HTR-8/SVneo (cell line): ENCODE results near the gene ZFYVE9.
"Not testable (repeated sequence)": the region's sequence is repeated elsewhere in the genome, so short reads cannot be mapped to it uniquely, and the experiment has no call there.

Experiments used
- DNase-seq: peaks from one replicate; pipeline ENCODE4 v3.0.0; 2011; ENCODE audit warnings: low spot score, mixed read lengths; ENCODE audit not compliant: insufficient read length
- FAIRE-seq: peaks from 2 replicates; lab custom pipeline; 2011; peaks lifted over from hg19 to GRCh38; lab: Jason Lieb, UNC

Gene ZFYVE9

DNA sequence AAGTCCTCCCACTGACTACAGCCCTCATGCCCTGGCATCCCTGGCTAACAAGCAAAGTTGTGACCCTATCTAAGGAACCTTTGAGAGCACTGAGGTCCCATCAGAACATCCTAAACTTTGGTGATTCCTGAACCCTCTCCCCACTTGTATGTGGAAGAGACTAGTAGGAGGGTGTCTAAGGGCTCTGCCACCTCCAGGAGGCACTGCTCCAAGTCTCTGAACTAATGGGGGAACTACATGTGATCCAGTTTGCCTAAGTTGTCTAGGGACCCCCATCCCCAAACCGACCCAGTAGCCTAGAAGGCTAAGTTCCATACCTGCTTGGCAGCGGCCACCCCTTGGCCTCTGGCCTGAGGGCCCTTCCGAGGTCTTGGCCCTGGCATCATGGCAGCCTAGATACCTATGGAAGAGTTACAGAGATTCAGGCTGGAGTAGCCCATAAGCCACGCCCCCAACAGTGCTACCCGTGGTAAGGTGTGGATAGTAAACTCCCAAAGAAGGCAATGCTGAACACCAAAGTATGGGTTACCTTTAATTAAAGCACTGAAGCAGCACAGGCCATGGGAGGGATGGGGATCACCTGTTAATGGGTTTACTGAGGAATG, 222.4 kb downstream of the ZFYVE9 start:
- DNase-seq (no peak), FAIRE-seq (no peak)

DNA sequence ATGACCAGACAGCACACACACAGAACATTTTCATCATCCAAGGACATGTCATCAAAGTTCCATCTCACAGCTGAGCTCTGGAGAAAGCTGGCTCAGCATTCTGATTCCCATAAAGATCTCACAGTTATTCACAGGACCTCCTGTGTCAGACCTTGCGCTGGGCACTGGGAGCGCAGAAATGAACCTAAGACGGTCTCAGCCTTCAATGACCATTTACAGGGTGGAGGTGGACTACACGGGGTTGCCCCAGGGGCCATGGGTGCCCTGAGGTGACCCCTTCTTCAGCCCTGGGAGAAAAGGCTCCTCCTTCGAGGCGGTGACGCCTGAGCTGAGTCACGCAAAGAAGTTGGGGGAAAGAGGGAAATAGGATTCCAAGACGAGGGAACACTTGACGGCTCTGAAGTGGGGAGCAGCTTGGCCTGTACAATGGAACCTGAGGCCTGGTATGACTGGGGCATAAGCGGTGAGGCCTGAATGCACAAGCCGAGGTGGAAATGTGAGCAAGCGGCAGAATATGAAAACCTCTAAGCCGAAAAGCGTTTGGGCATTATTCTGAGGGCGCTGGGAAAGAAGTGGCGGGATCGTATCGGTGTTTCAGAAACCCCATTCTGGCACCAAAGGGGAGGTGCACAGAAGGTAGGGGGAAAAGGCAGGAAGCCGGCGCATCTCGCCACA, 223.3 kb downstream of the ZFYVE9 start:
- peak; percentile 44 for FAIRE-seq
- DNase-seq, result peak; percentile 72

DNA sequence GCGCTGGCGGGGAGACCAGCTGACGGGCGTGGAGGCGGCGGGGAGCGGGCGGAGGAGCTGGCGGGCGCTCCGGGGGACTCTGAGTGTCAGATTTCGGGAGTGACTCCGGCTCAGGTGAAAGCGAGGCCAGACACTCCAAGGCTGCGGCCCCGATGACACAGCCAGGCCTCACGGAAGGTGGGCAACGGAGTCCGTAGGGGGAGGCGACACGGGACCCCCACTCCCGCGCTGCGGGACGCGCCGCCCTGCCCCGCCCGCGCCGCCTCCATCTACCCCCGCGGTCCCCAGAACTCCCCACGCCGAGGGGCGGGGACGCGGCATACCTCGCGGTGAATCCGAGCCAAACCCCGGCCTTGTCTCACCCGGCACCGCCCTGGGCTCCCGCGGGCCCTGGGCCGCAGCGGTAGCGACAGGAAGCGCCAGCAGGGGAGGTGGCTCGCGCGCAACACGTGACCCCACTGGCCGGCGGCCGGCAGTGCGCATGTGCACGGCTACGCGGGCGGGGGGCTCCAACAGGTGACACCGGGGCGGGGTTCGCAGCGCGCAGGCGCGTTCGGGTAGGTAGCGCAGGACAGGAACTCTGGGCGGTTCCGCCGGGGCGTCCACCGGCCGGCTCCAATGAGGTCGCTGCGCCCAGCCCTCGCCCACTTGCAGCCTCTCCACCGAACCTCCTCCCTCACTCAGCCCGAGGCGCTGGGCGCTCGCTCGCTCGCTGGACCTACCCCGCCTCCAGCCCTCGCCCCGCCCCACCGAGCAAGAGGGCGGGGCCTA, 224.0 kb downstream of the ZFYVE9 start, which contains the start of gene CC2D1B:
CC2D1B (minus strand) TSS at position 460 of the 771 bp plus-strand sequence. CDS start 1,585 bp downstream, outside the sequence.
- DNase-seq (peak; percentile 97), FAIRE-seq (peak; percentile 95)

DNA sequence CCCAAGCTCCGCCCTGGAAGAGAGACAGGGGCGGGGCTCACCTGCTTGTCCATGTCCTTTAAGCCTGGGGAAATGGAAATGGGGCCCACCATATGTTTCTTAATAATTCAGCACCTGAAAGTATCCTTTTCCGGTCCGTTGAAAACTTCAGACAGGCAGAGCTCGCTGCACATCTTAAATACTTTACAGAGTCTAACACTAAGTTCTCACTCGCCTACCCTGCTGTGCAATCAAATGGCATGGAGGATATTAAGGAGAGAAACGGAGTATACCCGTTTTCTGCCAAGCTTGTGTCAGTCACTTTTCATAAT, 224.6 kb downstream of the ZFYVE9 start:
- no peak for FAIRE-seq
- DNase-seq, result no peak

DNA sequence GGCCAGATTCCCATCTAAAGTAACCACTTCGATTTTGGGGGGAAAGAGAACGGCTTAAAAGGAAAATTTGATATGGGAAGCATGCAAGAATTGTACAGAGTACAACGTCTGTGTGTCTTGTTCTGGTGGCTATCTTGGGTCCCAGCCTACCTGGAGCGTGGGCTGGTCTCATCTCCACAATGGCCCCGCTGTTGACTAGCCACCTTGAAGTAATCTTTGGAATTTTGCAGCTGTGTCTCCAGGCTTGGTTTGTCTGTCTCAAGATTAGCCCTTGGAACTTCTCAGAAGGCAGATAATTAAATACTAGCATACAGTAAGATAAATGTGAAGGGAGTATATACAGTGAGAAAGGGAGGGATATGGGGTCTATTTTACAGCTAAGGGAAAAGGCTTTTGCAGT, 225.4 kb downstream of the ZFYVE9 start:
- DNase-seq (no peak), FAIRE-seq (no peak)

DNA sequence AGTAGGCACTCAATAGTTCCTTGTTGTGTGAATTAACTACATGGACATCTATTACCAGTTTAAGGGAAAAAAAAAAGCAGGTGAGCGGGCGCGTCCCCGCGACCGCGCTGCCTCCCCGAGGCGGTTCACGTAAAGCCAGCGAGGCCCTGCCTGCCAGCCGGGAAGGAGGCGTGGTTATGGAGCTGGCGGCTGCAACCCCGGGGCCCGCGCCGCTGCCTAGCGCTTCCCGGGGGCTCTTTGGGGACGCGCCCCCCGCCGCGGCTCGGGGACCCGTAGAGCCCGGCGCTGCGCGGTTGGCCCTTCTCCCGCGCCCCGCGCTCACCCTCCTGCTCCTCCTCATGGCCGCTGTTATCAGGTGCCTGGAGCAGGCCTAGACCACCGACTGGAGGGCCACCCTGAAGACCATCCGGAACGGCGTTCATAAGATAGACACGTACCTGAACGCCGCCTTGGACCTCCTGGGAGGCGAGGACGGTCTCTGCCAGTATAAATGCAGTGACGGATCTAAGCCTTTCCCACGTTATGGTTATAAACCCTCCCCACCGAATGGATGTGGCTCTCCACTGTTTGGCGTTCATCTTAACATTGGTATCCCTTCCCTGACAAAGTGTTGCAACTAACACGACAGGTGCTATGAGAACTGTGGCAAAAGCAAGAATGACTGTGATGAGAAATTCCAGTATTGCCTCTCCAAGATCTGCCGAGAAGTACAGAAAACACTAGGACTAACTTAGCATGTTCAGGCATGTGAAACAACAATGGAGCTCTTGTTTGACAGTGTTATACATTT, 226.7 kb downstream of the ZFYVE9 start:
- FAIRE-seq, result peak; percentile 36
- peak; percentile 48 for DNase-seq

DNA sequence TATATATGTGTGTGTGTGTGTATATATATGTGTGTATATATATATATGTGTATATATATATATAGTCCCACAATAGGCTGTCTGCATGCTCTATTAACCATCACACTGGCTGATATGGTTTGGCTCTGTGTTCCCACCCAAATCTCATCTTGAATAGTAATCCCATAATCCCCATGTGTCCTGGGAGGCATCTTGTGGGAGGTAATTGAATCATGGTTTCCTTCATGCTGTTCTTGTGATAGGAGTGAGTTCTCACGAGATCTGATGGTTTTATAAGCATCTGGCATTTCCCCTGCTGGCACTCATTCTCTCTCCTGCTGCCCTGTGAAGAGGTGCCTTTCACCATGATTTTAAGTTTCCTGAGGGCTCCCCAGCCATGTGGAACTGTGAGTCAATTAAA, 228.0 kb downstream of the ZFYVE9 start:
- not testable (repeated sequence) for FAIRE-seq, DNase-seq

DNA sequence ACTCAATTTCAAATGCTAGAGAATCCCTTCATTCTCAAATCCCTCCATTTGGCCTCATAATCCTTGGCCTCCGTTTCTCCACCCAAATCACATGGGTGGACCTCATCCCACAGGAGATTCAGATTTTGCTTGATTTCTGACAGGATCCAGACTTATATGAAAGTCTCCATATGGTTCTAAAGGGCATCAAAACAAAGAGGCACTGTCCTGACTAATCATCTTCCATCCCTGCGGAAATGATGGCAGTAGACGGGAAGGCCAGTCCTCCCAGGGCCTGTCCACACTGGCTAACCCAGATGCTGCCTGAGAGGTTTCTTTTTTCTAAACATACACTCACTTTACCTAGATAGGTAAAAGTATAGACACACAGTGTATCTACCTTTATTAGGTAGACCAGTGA, 243.5 kb downstream of the ZFYVE9 start:
- FAIRE-seq (no peak), DNase-seq (no peak)

DNA sequence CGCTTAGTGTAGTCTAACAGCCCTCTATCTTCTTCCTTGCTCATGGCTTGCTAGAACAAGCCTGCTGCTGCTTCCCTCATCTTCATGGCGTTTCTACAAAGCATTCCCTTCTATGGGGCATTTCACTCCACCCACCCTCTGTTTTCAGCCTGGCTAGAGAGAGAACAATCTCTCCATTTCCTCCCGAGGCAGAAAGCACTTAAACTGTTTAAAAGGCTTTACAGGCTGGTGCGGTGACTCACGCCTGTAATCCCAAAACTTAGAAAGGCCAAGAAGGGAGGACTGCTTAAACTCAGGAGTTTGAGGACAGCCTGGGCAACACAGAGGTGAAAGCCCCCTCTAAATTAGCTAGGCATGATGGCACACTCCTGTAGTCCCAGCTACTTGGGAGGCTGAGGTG, 244.6 kb downstream of the ZFYVE9 start:
- DNase-seq, result no peak
- FAIRE-seq, result no peak

DNA sequence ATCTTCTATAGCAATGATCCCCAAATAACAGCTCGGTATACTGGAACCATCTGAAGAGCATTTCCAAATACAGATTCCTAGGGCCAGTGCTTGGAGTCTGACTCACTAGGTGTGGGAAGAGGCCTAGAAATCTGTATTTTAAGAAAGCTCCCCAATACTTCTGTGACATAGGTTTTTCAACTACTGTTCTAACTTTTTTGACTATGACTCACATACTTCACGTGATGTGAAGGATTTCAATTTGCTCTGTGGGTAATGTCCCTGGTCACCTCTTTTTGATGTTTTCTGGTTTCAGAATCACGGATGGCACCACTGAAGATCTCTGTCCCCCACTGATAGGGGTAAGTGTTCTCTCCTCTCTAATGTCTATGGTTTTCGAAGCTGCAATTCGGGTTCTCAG, 251.3 kb downstream of the ZFYVE9 start:
- DNase-seq, result no peak
- FAIRE-seq, result no peak
